ENCODE data around the gene LMF2. TPM values are rescaled to one million over a fixed set of nuclear protein-coding genes. Genes with fewer than 3 reads are reported as not detected.
"Not testable (repeated sequence)": the region's sequence is repeated elsewhere in the genome, so short reads cannot be mapped to it uniquely, and the experiment has no call there.

The LMF2 gene
- total RNA-seq, 2 experiments from 2014 or later: 107 to 114 TPM

GRCh38 chr22:50522208-50522805 lies 14.8 kb upstream of the LMF2 start:
- intact Hi-C loops (cut with DNase I, micrococcal nuclease): no loop called here
- Histone ChIP-seq H3K9me3 (ENCODE audit: control insufficient read depth in 1 of 2, insufficient read depth in 1 of 2, low read length in 2 of 2) (no peaks in the 10 kb centered on the region), H3K27me3 (ENCODE audit: control insufficient read depth in 1 of 2, insufficient read depth in 2 of 2, low read length in 2 of 2) (no peaks in the 10 kb centered on the region), H3K27ac (ENCODE audit: low read depth in 1 of 2, low read length in 2 of 2) (no peak overlapping the region), H3K36me3 (ENCODE audit: insufficient read depth, low read length) (peaks cover 58% of the 10 kb centered on the region), H3K4me3 (ENCODE audit: low read length) (no peak overlapping the region), H3K4me1 (ENCODE audit: insufficient read depth, low read length) (peaks cover 26% of the 10 kb centered on the region)
- TF ChIP-seq, protein P1, sequence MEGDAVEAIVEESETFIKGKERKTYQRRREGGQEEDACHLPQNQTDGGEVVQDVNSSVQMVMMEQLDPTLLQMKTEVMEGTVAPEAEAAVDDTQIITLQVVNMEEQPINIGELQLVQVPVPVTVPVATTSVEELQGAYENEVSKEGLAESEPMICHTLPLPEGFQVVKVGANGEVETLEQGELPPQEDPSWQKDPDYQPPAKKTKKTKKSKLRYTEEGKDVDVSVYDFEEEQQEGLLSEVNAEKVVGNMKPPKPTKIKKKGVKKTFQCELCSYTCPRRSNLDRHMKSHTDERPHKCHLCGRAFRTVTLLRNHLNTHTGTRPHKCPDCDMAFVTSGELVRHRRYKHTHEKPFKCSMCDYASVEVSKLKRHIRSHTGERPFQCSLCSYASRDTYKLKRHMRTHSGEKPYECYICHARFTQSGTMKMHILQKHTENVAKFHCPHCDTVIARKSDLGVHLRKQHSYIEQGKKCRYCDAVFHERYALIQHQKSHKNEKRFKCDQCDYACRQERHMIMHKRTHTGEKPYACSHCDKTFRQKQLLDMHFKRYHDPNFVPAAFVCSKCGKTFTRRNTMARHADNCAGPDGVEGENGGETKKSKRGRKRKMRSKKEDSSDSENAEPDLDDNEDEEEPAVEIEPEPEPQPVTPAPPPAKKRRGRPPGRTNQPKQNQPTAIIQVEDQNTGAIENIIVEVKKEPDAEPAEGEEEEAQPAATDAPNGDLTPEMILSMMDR (IDR thresholded peaks at IDR 0.05): no peak
- H3K4me1 Mint-ChIP-seq (ENCODE audit: low read depth): peaks cover 15% of the 10 kb centered on the region
- H3K36me3 Mint-ChIP-seq (ENCODE audit: low read depth): peaks cover 59% of the 10 kb centered on the region
- H3K27ac Mint-ChIP-seq: no peak overlapping the region
- H3K9me3 Mint-ChIP-seq: no peaks in the 10 kb centered on the region
- ChIA-PET CTCF (no interaction called here), POLR2A (interaction anchor here (0.7 to 1.0 kb wide), 2 partner anchors 13 to 15 kb away, joined by 3 to 5 read pairs; partner anchors contain the start of gene LMF2)
- no peaks in the 10 kb centered on the region for H3K27me3 Mint-ChIP-seq
- peak overlapping the region; percentile 54 for H3K4me3 Mint-ChIP-seq
- DNase-seq (no peak), ATAC-seq (ENCODE audit: poor library complexity) (no peak)

DNA sequence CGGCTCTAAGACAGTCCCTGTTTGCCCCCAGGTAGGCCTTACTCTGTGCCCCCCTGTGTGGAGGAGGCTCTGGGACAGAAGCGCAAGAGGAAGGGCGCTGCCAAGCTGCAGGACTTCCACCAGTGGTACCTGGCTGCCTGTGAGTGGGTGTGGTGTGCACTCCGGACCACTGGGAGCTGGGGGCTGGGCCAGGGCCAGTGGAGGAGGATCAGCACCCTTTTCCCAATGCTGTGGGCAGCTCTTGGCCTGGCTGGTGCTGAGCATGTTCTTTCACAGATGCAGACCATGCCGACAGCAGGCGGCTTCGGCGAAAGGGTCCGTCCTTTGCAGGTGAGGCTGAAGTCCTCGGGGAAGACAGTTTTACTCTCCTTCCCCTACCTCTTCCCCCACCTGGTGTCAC lies 14.2 kb upstream of the LMF2 start:
- Histone ChIP-seq H3K27me3 (ENCODE audit: control insufficient read depth in 1 of 2, insufficient read depth in 2 of 2, low read length in 2 of 2) (no peaks in the 10 kb centered on the region), H3K36me3 (ENCODE audit: insufficient read depth, low read length) (peaks cover 64% of the 10 kb centered on the region), H3K27ac (ENCODE audit: low read depth in 1 of 2, low read length in 2 of 2) (no peak overlapping the region), H3K9me3 (ENCODE audit: control insufficient read depth in 1 of 2, insufficient read depth in 1 of 2, low read length in 2 of 2) (no peaks in the 10 kb centered on the region), H3K4me3 (ENCODE audit: low read length) (no peak overlapping the region), H3K4me1 (ENCODE audit: insufficient read depth, low read length) (peaks cover 20% of the 10 kb centered on the region)
- intact Hi-C loops (cut with DNase I, micrococcal nuclease): no loop called here
- Mint-ChIP-seq H3K36me3 (ENCODE audit: low read depth) (peaks cover 59% of the 10 kb centered on the region), H3K4me3 (no peak overlapping the region), H3K4me1 (ENCODE audit: low read depth) (peaks cover 9% of the 10 kb centered on the region), H3K27ac (no peak overlapping the region), H3K27me3 (no peaks in the 10 kb centered on the region), H3K9me3 (no peaks in the 10 kb centered on the region)
- no peak for DNase-seq
- ChIA-PET CTCF (no interaction called here), POLR2A (interaction anchor here (0.7 kb wide), 1 partner anchor 13 kb away, joined by 3 read pairs; no protein-coding TSS in a partner anchor)
- TF ChIP-seq, protein P1 (IDR thresholded peaks at IDR 0.05): no peak
- no peak for ATAC-seq (ENCODE audit: poor library complexity)

DNA sequence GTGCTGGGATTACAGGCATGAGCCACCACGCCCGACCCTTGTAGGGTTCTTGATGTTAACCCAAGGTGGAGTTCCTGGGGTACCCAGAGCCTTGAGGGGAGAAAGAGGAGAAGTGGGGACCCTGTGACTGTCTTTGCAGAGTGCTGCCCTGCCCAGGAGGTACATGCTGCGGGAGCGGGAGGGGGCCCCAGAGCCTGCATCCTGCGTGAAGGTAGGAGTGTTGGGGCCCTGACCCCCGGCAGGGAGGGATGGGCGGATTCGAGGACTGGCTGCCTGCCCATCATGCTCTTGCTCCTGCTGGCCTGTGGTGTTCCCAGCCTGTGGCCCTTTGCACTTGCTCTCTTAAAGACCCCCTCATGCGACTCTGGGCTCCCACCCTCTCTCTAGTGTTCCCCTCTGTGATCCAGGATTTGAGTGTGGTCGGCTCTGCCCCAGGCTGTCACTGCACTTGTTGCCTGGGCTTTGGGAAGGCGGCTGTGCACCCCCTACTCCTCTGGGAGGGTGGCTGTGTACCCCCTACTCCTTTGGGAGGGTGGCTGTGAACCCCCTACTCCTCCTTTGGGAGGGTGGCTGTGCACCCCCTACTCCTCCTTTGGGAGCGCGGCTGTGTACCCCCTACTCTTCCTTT lies 13.4 kb upstream of the LMF2 start:
- Mint-ChIP-seq H3K4me1 (ENCODE audit: low read depth) (peaks cover 7% of the 10 kb centered on the region), H3K9me3 (no peaks in the 10 kb centered on the region), H3K27ac (no peak overlapping the region), H3K4me3 (no peak overlapping the region), H3K36me3 (ENCODE audit: low read depth) (peaks cover 66% of the 10 kb centered on the region), H3K27me3 (no peaks in the 10 kb centered on the region)
- POLR2A ChIA-PET: no interaction called here
- no peaks in the 10 kb centered on the region for H3K27me3 ChIP-seq (ENCODE audit: control insufficient read depth in 1 of 2, insufficient read depth in 2 of 2, low read length in 2 of 2)
- no peak overlapping the region for H3K27ac ChIP-seq (ENCODE audit: low read depth in 1 of 2, low read length in 2 of 2)
- DNase-seq (no peak), ATAC-seq (ENCODE audit: poor library complexity) (no peak)
- CTCF ChIA-PET: no interaction called here
- TF ChIP-seq, protein P1 (IDR thresholded peaks at IDR 0.05): no peak
- peaks cover 16% of the 10 kb centered on the region for H3K4me1 ChIP-seq (ENCODE audit: insufficient read depth, low read length)
- intact Hi-C loops (cut with DNase I, micrococcal nuclease): no loop called here
- no peaks in the 10 kb centered on the region for H3K9me3 ChIP-seq (ENCODE audit: control insufficient read depth in 1 of 2, insufficient read depth in 1 of 2, low read length in 2 of 2)
- no peak overlapping the region for H3K4me3 ChIP-seq (ENCODE audit: low read length)
- peaks cover 71% of the 10 kb centered on the region for H3K36me3 ChIP-seq (ENCODE audit: insufficient read depth, low read length)

DNA sequence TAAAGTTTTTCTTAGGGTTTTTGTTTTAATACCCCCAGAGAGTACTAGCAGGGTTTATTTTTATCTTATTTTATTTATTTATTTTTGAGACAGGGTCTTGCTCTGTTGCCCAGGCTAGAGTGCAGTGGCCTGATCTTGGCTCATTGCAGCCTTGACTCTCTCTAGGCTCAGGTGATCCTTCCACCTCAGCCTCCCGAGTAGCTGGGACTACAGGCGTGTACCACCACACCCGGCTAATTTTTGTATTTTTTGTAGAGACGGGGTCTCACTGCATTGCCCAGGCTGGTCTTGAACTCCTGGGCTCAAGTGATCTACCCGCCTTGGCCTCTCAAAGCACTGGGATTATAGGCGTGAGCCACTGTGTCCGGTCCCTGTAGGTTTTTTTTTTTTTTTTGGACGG lies 12.7 kb upstream of the LMF2 start:
- H3K27ac Mint-ChIP-seq; CTCF ChIA-PET; H3K9me3 ChIP-seq (ENCODE audit: control insufficient read depth in 1 of 2, insufficient read depth in 1 of 2, low read length in 2 of 2); H3K27ac ChIP-seq (ENCODE audit: low read depth in 1 of 2, low read length in 2 of 2); H3K4me3 Mint-ChIP-seq; DNase-seq; ATAC-seq (ENCODE audit: poor library complexity); H3K27me3 Mint-ChIP-seq; H3K4me3 ChIP-seq (ENCODE audit: low read length); intact Hi-C loops (cut with DNase I, micrococcal nuclease); H3K4me1 Mint-ChIP-seq (ENCODE audit: low read depth); POLR2A ChIA-PET; H3K27me3 ChIP-seq (ENCODE audit: control insufficient read depth in 1 of 2, insufficient read depth in 2 of 2, low read length in 2 of 2); H3K9me3 Mint-ChIP-seq: not testable (repeated sequence)
- Histone ChIP-seq H3K36me3 (ENCODE audit: insufficient read depth, low read length) (peaks cover 74% of the 10 kb centered on the region), H3K4me1 (ENCODE audit: insufficient read depth, low read length) (peaks cover 16% of the 10 kb centered on the region)
- peaks cover 71% of the 10 kb centered on the region for H3K36me3 Mint-ChIP-seq (ENCODE audit: low read depth)
